SKM-1 (cell line): ENCODE data around the gene MYO7B.

Experiments
- DNase-seq: peaks from one replicate; lab custom pipeline; 2025; ENCODE audit not compliant: unreplicated experiment; lab: John Stamatoyannopoulos, UW

The MYO7B gene

GRCh38 chr2:127623388-127624319 is 88.2 kb downstream of the MYO7B start:
- no peak for DNase-seq

GRCh38 chr2:127624320-127624755 is 88.9 kb downstream of the MYO7B start:
- DNase-seq: no peak

GRCh38 chr2:127624756-127625571 is 89.5 kb downstream of the MYO7B start:
- no peak for DNase-seq

- no peak for DNase-seq
These were observed 90.1 kb downstream of the MYO7B start for GRCh38 chr2:127625572-127625951.

GRCh38 chr2:127626175-127626574 is 90.7 kb downstream of the MYO7B start:
- DNase-seq: no peak

GRCh38 chr2:127626917-127627739 is 91.6 kb downstream of the MYO7B start:
- DNase-seq: no peak

GRCh38 chr2:127627740-127628571 is 92.5 kb downstream of the MYO7B start:
- DNase-seq: no peak

- no peak for DNase-seq
These were observed 93.5 kb downstream of the MYO7B start for GRCh38 chr2:127628767-127629614.

- no peak for DNase-seq
These were observed 94.2 kb downstream of the MYO7B start for GRCh38 chr2:127629637-127630036.

GRCh38 chr2:127630096-127630863 is 94.8 kb downstream of the MYO7B start:
- no peak for DNase-seq

- DNase-seq: no peak
These were observed 95.5 kb downstream of the MYO7B start for GRCh38 chr2:127630864-127631540.

GRCh38 chr2:127631541-127631996 is 96.1 kb downstream of the MYO7B start:
- DNase-seq: no peak

GRCh38 chr2:127631997-127632581 is 96.6 kb downstream of the MYO7B start:
- DNase-seq: no peak

- no peak for DNase-seq
These were observed 97.4 kb downstream of the MYO7B start for GRCh38 chr2:127632592-127633489.

GRCh38 chr2:127633556-127634065 is 98.1 kb downstream of the MYO7B start:
- no peak for DNase-seq

GRCh38 chr2:127634066-127634617 is 98.7 kb downstream of the MYO7B start:
- DNase-seq: no peak
